Activated CD4-positive, alpha-beta T cell treated with anti-CD3 and anti-CD28 coated beads, Interleukin-2, amount 50 U/mL, for 48 hours (primary cell): ENCODE data around the gene DGKB.

Experiments used
- DNase-seq, 2 experiments: peaks; one replicate each; pipeline ENCODE4 v3.0.0-alpha.2; 2020

The DGKB gene

DNA sequence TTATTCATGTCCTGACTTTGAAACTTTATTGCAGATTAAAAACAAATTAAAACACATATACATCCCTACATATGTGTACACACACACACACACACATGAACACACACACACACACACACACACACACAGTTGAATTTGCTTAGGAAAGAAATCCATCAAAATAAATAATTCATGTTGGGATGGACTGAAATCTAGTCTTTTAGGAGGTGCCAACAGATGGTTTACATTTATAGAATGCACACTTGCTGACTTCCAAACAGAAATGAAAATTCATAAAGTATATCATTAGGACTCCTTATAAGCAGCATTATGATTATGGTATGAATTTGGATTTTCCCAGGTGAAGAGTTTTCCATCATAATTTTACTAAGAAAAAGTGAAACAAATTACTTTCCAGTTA, 642.5 kb downstream of the DGKB start:
- no peak for DNase-seq

DNA sequence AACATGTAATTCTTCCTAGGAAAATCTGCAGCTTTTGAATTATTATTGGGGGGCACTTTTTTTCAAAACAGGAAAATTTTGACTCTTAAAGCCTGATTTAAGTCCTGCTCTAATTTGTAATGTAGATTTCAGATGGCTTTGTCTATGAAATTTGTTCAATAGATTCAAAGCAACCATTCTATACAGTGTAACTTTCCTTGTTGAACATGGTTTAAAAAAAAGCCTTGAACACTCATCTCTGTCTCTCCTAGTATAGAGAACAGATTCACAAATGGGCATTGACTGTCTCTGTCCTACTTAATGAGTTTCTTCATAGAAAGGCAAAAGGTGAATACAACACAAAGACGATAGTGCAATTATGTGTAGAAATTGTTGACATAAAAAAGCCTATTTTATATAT, 643.7 kb downstream of the DGKB start:
- no peak for DNase-seq

DNA sequence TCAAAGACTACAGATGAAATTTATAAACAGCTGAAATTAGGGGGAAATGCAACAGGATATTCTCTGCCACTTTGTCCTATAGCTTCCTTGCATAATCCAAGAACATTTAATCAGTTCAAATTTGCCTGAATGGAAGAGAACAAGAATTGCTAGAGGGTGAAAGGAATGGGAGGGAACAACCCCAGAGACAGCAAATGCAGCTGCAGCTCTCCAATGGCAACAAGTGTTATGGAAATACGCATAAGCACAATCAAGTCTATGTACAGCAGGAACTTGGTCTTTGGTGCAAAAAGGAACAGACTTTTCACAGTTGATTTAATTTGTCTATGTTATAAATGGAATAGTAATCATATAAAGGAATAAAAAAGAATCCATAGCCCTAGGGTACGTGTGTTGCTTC, 644.1 kb downstream of the DGKB start:
- DNase-seq: no peak

DNA sequence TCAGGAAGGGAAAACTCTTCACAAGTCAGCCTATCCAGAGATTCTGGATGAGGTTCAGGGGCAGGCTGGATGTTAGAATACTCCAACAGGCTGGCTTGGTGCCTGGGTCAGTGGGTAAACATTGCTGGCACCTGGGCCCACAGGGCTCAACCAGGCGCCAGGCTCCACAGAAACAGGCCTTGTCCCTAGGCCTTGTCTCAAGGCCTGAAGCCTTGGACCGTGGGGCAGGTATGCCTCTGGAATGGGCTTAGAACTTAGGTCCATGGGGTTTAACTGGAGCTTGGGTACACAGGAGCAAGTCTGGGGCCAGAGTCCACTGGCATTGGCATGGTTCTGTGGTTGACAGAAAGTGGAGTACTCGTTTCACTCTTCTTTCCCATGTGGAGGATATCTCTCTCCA, 650.1 kb downstream of the DGKB start:
- no peak for DNase-seq

DNA sequence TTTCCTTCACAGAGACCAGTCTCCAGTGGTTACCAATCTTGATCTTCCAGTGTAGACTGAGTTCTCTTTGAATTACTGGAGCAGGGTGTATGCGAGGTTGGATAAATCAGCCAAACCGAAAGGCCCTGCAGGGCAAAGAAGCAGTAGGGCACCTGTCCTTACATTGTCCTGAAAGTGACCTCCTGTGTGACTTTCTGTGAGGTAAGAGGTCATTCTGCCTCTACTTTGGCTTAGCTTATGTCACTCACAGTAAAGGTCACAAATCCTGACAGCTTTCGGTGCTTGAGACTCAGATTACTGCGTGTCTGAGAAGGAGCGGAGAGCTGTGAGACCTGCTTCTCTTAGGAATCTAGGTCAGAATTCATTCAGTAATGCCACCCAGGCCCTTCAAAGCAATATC, 660.4 kb downstream of the DGKB start:
- DNase-seq: no peak

DNA sequence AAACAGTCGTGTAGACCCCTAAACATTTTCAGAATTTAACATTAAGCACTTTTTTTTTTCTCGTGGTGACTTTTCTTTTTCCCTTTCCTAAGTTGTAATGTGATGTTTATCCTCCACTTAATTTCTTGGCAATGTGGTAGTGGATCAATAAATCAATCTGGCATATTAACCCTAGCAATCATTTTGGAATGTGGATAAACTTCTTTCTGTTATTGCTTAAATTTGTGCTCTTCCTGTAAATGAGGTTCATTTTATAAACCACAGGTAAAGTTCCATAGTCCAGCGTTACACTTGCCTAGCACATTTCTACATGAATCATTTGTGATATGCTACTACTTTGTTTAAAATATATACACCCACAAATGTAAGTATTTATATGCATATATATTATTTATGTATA, 665.7 kb downstream of the DGKB start:
- DNase-seq: no peak

DNA sequence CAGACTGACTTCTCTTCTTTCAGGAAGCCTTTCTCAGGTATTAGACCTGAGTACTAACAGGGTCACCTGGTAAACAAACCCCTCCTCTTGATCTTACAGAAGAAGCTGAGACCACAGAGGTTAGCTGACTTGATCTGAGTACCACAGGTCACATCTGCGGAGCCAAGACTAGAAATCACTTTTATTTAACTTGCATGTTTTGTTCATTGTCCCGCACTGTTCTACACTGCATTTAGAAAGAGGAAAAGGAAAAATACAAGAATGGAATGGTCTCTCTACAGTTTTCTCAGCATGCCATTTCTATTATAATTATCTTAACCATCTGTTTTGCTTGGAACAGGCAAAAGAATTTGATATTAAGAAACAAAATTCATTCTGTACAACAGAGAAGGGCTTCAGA, 667.5 kb downstream of the DGKB start:
- DNase-seq: no peak

DNA sequence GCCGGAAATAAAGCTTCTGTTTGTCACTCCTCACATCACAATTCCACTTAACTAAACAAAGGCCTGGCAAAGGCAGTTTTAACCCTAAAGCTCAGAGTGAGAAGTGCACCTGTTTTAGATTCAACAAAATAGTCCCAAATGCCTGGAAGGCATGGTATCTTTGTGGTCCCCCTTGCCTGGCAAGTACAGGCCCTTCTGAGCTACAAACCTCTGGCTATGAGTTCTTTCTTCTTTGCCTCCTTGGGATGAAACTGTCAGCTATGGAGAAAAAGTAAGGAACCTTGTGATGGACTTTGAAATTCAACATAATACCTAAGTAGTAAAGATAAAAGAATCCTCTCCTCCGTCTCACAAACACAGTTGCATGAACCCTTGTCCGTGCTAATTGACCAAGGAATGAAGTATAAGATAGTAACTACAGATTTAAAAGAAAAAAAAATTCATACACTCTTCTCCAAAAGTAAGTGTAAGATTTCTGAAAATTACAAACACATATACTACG, 668.6 kb downstream of the DGKB start:
- DNase-seq: no peak

DNA sequence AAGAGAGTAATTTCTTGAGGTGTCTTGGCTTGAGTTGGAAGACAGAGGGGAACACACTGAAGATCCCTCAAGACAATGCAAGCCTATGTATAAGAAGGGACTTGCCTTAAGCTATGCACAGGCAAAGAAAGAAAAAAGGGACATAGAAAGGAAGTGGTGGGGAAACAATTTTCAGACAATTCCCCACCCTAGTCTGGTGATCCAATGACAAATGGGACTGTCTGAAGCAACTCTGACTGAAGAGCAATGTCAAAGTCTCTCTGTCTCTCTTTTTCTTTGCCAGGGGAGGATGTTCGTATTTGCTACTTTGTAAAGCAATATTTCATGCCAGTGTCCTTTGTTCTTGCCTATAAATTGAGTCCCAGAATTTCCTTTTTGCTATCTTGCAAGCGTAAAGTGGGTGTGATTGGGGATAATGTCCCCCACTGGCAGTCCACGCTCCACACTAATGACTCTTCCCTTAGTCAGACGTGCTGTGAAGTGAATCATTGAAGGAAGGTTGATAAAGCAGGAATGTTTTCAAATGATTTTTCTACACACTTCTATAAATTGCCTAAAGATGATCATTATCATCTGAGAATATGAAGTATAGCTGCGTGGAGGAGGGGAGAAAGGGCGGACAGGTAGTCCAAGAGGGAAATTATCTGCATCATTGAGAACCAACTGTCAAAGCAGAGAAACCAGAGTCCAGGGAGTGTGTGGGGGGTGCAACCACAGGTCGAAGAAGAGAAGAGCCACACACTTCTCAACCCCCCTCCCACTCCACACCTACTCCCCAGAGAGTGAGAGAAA, 669.3 kb downstream of the DGKB start:
- no peak for DNase-seq

DNA sequence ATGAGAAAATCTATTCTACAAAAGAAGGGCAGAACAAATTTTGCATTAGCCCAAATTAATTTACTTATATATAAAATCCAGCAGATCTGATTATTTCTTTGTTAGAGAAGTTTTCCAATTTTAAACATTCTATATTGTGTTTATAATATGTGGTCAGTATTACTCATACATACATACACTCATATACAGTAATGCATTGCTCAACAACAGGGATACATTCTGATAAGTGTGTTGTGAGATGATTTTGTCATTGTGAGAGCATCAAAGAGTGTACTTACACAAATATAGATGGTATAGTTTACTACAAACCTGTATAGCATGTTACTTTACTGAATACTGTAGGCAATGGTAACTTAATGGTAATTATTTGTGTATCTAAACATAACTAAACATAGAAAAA, 673.5 kb downstream of the DGKB start:
- no peak for DNase-seq

DNA sequence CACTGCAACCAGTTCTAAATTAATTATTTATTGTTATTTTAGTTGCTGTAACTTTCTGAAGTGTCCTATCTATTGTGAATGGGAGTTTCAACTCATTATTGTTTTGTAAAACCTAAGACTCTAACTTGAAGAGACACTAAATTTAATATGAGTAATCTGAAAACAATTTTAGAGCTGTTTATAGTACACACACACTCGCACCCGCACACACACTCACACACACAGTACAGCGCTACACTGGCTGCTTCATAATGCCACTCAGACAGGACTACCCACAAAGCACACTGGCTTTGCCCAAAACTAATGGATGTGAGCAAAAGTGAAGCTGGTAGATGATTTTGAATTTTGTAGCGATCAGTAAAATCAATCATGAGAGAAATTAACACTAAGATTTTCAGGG, 674.2 kb downstream of the DGKB start:
- DNase-seq: no peak

DNA sequence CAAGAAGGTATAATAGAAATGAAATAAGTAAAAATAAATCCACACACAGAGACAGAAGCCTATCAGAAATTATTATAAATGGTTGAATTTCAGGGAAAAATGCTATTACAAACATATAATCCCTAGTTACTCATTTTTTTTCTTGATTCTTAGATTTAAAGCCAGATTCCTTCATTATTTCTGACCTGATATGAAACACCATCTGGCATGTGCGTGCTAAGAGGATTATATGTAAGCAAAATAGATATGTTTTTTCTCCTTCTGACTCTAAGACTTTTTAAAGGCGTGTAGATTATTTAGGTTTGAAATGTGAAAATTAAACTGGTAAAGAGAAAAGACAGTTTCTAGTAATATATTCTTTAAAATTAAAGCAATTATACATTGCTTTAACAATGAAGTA, 676.4 kb downstream of the DGKB start:
- DNase-seq: no peak

DNA sequence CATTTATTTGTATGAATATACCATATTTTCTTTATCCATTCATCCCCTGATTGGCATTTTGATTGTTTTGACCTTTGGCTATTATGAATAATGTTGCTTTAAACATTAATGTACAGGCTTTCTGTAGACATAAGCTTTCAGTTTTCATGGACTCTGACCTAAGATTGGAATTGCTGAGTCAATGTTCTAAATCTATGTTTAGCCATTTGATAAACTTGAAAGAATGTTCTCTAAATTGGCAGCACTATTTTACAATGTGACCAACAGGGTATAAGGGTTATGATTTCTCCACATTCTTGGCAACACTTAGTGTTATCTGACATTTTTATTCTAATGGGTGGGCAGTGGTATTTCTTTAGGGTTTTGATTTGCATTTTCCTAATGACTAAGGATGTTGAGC, 683.4 kb downstream of the DGKB start:
- no peak for DNase-seq

DNA sequence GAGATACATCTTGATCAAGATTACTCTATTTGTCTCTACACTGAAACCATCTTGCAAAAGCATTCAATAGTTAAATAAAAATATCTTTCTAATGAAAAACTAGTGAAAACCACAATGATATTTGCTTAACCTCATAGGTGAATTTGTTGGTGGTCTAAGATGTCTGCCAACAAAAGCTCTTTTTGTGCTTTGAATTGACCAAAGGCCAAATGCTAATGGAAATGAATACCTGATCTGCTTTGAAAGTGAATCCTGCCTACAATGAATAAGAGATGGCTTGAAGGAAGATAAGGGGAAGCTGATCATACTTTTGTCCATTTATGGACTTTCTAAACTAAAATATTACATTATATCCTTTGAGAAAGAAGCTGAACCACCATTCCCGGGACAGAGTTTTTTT, 684.2 kb downstream of the DGKB start:
- DNase-seq: no peak

DNA sequence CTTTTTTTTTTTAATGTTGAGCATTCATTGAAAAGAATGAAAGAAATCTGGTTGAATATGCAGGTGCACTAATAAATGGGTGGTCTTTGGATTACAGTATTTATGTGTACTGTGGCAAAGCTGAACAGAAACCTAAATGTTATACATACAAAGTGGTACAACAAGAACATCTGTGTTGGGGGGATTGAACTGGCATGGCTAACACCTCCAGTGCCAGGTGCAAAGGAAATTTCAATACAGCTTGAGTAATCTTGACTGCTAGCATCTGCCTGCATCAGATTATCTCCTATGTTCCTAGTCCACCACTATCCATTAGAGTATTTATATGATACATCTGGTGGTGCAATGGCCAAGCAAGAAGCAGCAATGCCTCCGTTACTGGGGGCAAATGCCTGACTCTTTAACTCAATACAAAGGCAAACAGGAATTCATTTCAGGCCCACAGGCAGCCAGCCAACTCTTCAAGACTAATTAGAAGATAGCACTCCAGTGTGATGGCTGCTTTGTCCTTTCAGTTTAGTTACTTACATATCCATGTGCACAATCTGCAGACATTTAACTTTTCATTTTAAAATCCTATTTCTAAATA, 692.6 kb downstream of the DGKB start:
- no peak for DNase-seq

DNA sequence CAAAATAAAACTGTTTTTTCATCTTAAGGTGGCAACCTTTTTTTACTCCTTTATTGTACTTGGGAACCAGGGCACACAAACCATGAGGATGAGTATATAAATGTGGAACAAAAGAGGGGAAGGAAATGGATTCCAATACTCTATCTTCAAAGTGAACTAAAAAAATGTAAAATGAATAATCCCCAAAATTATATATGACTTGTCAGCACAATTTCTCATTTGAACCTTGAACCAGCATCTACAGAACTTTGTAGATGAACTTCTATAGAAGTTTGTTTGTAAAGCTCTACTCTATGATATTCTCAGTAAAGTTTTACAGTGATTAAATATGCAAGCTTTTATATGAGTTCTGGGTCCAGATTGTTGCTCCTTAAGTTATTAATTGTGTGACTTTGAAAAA, 694.8 kb downstream of the DGKB start:
- no peak for DNase-seq

DNA sequence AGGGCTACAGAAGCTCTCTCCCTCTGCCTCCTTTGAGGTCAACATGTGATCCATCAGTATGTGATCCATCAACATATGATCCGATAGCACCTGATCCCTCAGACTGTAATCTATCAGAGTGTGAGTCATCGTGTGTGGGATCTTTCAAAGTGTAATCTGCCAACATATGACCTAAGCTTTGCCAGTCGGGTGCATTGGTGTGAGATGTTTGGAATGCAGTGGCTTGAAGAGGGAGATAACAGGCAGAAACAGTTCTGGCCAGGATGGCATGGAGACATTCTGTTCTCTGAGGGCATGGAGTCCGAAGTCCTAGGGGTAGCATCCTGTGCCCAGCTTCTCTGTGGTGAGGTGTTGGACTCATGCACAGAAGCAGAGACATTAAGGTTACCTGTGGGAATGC, 695.4 kb downstream of the DGKB start:
- no peak for DNase-seq

DNA sequence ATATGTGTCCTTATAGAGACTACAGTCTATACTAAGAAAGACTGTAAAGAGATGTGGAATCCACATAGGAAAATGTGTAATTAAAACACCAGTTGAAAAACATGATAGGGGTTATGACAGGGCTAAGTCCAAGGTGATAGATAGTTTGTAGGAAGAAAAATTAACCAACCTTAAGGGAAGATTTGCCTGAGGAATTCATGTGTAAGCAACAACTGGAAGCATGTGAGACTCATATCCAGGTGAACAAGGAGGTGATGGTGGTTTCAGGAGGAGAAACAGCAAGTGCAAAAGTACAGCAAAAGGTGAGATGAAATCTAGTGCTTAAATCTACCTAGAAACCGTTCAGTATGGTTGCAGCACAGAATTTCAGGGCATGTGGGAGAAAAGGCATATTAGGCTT, 696.4 kb downstream of the DGKB start:
- no peak for DNase-seq

DNA sequence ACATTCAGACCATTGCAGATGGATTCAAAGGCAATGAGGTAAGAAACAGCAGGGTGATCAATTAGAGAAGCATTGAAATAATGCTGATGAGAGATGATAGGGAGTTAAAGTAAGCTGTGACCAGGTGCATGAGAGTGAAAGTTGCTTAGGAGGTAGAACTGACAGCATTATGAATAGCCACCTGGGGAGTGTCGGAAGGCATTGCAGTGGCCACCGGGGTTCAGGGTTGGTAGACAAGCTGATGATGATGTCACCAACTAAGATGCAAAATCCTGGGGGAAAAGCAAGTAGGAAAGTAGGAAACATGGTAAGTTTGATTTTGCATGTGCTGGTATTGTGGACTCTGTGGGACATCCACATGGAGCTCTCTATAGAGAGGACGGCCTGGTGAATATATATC, 701.2 kb downstream of the DGKB start:
- no peak for DNase-seq

DNA sequence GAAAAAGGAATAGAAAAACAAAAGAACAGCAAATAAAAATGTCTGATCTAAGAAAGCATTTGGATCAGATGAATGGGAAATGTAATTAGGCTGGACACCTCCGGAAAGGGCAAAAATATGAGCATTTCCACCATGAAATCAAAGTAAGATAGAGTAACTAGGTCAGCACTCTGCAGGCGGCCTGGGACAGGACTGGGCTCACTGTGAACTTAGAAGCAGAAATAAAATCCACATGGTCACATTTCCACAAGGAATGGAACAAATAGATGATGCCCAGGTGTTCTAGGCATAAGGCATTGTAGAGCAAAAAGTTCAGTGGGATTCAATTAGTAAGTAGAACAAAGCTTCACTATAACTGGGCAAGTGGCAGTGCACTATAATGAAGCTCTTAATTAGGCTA, 703.2 kb downstream of the DGKB start:
- DNase-seq: no peak

DNA sequence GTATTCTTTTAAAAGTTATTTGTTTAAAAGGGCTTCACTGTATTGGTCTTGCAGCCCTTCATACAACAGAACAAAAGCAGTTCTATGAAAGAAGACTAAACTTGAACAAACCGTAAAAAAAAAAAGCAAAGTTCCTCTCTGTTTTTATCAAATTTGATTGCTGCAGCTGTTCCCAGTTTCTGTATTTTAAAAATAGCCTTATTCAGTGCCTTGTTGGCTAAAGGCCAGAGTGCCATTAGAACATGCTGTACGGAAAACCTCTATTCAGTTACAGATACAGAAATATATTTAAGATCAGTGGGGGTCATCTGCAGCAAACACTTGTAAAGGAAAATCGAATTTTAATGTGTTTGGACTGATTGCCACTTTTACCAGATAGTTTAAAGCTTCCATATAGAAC, 705.3 kb downstream of the DGKB start:
- no peak for DNase-seq

DNA sequence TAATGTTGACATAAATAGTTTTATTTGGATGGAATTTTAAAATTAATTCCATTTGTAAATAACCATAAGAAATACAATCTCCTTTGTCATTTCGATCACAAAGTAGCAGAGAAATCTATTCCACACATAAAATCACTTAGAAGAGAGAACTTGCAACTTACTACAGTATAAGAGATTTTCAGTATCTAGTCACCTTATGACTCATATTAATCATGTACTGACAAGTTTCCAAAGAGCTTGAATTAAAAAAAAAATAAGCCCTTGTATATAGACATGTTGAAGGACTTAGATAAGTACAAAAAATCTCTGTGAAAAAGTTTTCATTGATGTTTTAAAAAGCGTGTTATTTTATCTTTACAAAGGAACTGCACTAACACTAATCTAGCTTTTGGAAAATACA, 706.0 kb downstream of the DGKB start:
- no peak for DNase-seq

DNA sequence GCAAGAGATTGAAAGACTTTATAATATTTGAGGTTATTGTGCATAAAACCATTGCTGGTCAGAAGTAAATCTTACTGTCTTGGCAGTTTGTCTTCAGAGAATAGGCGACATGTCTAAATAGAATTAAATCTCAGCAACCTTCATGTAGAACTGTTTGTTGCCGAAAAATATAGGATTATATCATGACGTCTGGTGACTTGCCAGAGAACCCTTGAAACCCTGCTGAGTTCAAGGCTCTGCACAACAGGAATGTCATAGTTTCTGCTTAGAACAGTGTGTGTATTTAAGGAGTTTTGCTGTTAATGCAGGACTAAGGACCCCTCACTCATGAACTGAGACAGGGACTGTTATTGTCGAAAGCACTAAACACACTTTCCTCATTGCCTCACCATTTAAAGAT, 706.7 kb downstream of the DGKB start:
- no peak for DNase-seq

DNA sequence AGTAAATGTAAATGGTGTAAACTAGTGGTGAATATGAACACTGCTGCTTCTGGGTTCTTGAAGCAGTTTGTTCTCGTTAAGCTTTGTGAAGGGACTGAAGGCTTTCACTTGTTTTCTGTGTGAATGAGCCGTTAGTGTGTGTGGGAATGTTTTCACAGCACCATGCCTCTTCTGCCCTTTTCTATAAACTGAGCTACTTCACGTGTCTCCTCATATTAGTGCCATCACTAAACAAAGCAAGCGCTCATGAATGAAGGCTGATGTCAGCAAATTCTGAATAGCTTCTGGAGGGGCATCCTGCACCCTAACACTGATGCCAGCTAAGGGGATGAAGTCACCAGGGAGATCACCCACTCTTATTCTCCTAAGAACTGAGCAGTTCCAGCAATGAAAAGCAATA, 707.5 kb downstream of the DGKB start:
- no peak for DNase-seq

DNA sequence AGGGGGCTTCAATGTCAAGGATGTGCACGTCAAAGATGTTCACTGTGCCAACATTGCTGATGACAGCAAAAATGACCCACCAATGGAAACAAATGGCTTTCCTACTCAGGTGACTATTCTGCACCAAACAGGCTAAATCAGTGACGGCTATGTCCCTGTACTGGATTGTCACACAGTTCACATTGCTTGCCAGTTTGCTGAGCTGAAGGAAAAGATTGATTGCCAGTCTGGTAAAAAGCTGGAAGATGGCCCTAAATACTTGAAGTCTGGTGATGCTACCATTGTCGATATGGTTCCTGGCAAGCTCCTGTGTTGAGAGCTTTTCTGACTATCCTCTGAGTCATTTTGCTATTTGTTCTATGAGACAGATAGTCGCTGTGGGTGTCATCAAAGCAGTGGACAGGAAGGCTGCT, 710.9 kb downstream of the DGKB start:
- no peak for DNase-seq
